ENCODE data around the gene RND1. TPM values are rescaled to one million over a fixed set of nuclear protein-coding genes. Genes with fewer than 3 reads are reported as not detected.

Gene RND1
- total and polyA plus RNA-seq, 2 donors (not counting 1 experiment from before 2014, with no cell fraction given): 0.08 to 0.17 TPM

GRCh38 chr12:48810903-48811431 lies 54.7 kb downstream of the RND1 start:
- H3K9ac ChIP-seq (ENCODE audit: insufficient read depth, low read length): peak overlapping the region; percentile 0
- no peaks in the 10 kb centered on the region for H3K27me3 ChIP-seq (ENCODE audit: control insufficient read depth, insufficient read depth, low read length)
- H3K27ac ChIP-seq (ENCODE audit: insufficient read depth, low read length): peak overlapping the region; percentile 93
- peak overlapping the region; percentile 49 for H3K4me2 ChIP-seq (ENCODE audit: extremely low read depth, insufficient read depth, low read length)
- peak overlapping the region; percentile 30 for H2AFZ ChIP-seq (ENCODE audit: low read length)
- TF ChIP-seq EZH2 (IDR thresholded peaks at IDR 0.05; ENCODE audit: low read length, missing control alignments): no peak
- TF ChIP-seq, protein P1, sequence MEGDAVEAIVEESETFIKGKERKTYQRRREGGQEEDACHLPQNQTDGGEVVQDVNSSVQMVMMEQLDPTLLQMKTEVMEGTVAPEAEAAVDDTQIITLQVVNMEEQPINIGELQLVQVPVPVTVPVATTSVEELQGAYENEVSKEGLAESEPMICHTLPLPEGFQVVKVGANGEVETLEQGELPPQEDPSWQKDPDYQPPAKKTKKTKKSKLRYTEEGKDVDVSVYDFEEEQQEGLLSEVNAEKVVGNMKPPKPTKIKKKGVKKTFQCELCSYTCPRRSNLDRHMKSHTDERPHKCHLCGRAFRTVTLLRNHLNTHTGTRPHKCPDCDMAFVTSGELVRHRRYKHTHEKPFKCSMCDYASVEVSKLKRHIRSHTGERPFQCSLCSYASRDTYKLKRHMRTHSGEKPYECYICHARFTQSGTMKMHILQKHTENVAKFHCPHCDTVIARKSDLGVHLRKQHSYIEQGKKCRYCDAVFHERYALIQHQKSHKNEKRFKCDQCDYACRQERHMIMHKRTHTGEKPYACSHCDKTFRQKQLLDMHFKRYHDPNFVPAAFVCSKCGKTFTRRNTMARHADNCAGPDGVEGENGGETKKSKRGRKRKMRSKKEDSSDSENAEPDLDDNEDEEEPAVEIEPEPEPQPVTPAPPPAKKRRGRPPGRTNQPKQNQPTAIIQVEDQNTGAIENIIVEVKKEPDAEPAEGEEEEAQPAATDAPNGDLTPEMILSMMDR (conservative IDR thresholded peaks at IDR 0.05 in 1 of 2, IDR thresholded peaks at IDR 0.05 in 1 of 2; ENCODE audit: low read depth in 1 of 2, low read length in 2 of 2): no peak
- peak overlapping the region in 1 of 4 experiments; percentile 23 for H3K4me3 ChIP-seq (replicated peaks in 1 of 4; ENCODE audit: control extremely low read depth in 1 of 4, insufficient read depth in 1 of 4, low read depth in 3 of 4, low read length in 4 of 4)
- H3K4me1 ChIP-seq (ENCODE audit: control insufficient read depth, extremely low read depth, insufficient read depth, low read length): peaks cover 28% of the 10 kb centered on the region
- peak; percentile 94 to 99 for DNase-seq (ENCODE audit: low read depth in 2 of 2)
- H3K79me2 ChIP-seq (ENCODE audit: control insufficient read depth, insufficient read depth, low read length): peaks cover 3% of the 10 kb centered on the region
- H3K36me3 ChIP-seq (ENCODE audit: control insufficient read depth, insufficient read depth, low read length): no peaks in the 10 kb centered on the region
- H3K9me3 ChIP-seq (ENCODE audit: control insufficient read depth, insufficient read depth, low read depth, low read length): no peaks in the 10 kb centered on the region
- no peaks in the 10 kb centered on the region for H4K20me1 ChIP-seq (ENCODE audit: control insufficient read depth, extremely low read depth, insufficient read depth, low read length)

GRCh38 chr12:48807981-48808380 lies 57.7 kb downstream of the RND1 start:
- H2AFZ ChIP-seq (ENCODE audit: low read length): no peak overlapping the region
- DNase-seq (ENCODE audit: low read depth in 2 of 2): no peak

More at GRCh38 chr12:48807981-48808380, 57.7 kb downstream of the RND1 start:
- Histone ChIP-seq H3K9me3 (ENCODE audit: control insufficient read depth, insufficient read depth, low read depth, low read length) (no peaks in the 10 kb centered on the region), H3K9ac (ENCODE audit: insufficient read depth, low read length) (no peak overlapping the region), H3K4me2 (ENCODE audit: extremely low read depth, insufficient read depth, low read length) (no peak overlapping the region), H4K20me1 (ENCODE audit: control insufficient read depth, extremely low read depth, insufficient read depth, low read length) (no peaks in the 10 kb centered on the region), H3K27me3 (ENCODE audit: control insufficient read depth, insufficient read depth, low read length) (no peaks in the 10 kb centered on the region), H3K4me1 (ENCODE audit: control insufficient read depth, extremely low read depth, insufficient read depth, low read length) (peaks cover 28% of the 10 kb centered on the region), H3K79me2 (ENCODE audit: control insufficient read depth, insufficient read depth, low read length) (no peaks in the 10 kb centered on the region), H3K36me3 (ENCODE audit: control insufficient read depth, insufficient read depth, low read length) (no peaks in the 10 kb centered on the region), H3K4me3 (replicated peaks in 1 of 4; ENCODE audit: control extremely low read depth in 1 of 4, insufficient read depth in 1 of 4, low read depth in 3 of 4, low read length in 4 of 4) (no peak overlapping the region), H3K27ac (ENCODE audit: insufficient read depth, low read length) (no peak overlapping the region)
- TF ChIP-seq EZH2 (IDR thresholded peaks at IDR 0.05; ENCODE audit: low read length, missing control alignments): no peak
- TF ChIP-seq, protein P1 (conservative IDR thresholded peaks at IDR 0.05 in 1 of 2, IDR thresholded peaks at IDR 0.05 in 1 of 2; ENCODE audit: low read depth in 1 of 2, low read length in 2 of 2): no peak

Other genes with a start within 250 kb of the RND1 start
- 51.2 and 60.4 TPM in 2 replicates for gene KANSL2, start 183.6 kb downstream of the RND1 start, total RNA-seq
- gene KANSL2, start 183.6 kb downstream of the RND1 start, polyA plus RNA-seq: 38.8 and 43.9 TPM in 2 replicates
- 21.6 and 24.6 TPM in 2 replicates for gene CCNT1, start 149.2 kb downstream of the RND1 start, total RNA-seq
- gene CCNT1, start 149.2 kb downstream of the RND1 start, polyA plus RNA-seq: 15.5 and 20.4 TPM in 2 replicates
- gene ADCY6, start 76.8 kb downstream of the RND1 start, total RNA-seq: 34.7 and 53.2 TPM in 2 replicates
- gene ADCY6, start 76.8 kb downstream of the RND1 start, polyA plus RNA-seq: 14.4 and 27.4 TPM in 2 replicates
- gene CACNB3, start 47.4 kb downstream of the RND1 start, total RNA-seq: 18.5 and 28.4 TPM in 2 replicates
- gene CACNB3, start 47.4 kb downstream of the RND1 start, polyA plus RNA-seq: 40.6 and 46.2 TPM in 2 replicates
- gene DDX23, start 13.7 kb downstream of the RND1 start, total RNA-seq: 62.4 and 65.5 TPM in 2 replicates
- 48.6 and 65.1 TPM in 2 replicates for gene DDX23, start 13.7 kb downstream of the RND1 start, polyA plus RNA-seq
- gene FKBP11, start 59.6 kb upstream of the RND1 start, total RNA-seq: 10.0 and 12.6 TPM in 2 replicates
- 20.8 and 48.8 TPM in 2 replicates for gene FKBP11, start 59.6 kb upstream of the RND1 start, polyA plus RNA-seq
- 24.7 and 28.1 TPM in 2 replicates for gene ARF3, start 91.6 kb upstream of the RND1 start, total RNA-seq
- 182 and 220 TPM in 2 replicates for gene ARF3, start 91.6 kb upstream of the RND1 start, polyA plus RNA-seq
- under 0.01 TPM in 1 of 2 replicates, not detected in the other for gene WNT10B, start 105.9 kb upstream of the RND1 start, total RNA-seq
- 0.05 and 0.11 TPM in 2 replicates for gene WNT10B, start 105.9 kb upstream of the RND1 start, polyA plus RNA-seq
- gene WNT1, start 112.5 kb upstream of the RND1 start, total RNA-seq: not detected in 2 replicates
- not detected in 2 replicates for gene WNT1, start 112.5 kb upstream of the RND1 start, polyA plus RNA-seq
- under 0.01 TPM in 2 replicates for gene DDN, start 133.5 kb upstream of the RND1 start, total RNA-seq
- 0.05 and 0.09 TPM in 2 replicates for gene DDN, start 133.5 kb upstream of the RND1 start, polyA plus RNA-seq
- gene PRKAG1, start 152.9 kb upstream of the RND1 start, total RNA-seq: 65.2 and 76.5 TPM in 2 replicates
- gene PRKAG1, start 152.9 kb upstream of the RND1 start, polyA plus RNA-seq: 107 and 110 TPM in 2 replicates
- gene KMT2D, start 194.9 kb upstream of the RND1 start, total RNA-seq: 21.1 and 33.0 TPM in 2 replicates
- gene KMT2D, start 194.9 kb upstream of the RND1 start, polyA plus RNA-seq: 7.3 and 10.0 TPM in 2 replicates
- 0.33 and 0.51 TPM in 2 replicates for gene RHEBL1, start 204.1 kb upstream of the RND1 start, total RNA-seq
- gene RHEBL1, start 204.1 kb upstream of the RND1 start, polyA plus RNA-seq: 0.28 and 0.41 TPM in 2 replicates
- gene DHH, start 228.9 kb upstream of the RND1 start, total RNA-seq: under 0.01 TPM in 2 replicates
- gene DHH, start 228.9 kb upstream of the RND1 start, polyA plus RNA-seq: 0.01 TPM in 2 replicates
- gene LMBR1L, start 245.0 kb upstream of the RND1 start, total RNA-seq: 53.2 and 54.2 TPM in 2 replicates
- gene LMBR1L, start 245.0 kb upstream of the RND1 start, polyA plus RNA-seq: 28.0 and 30.9 TPM in 2 replicates